Measurements from ENCODE around the gene DIP2A. TPM values are rescaled to one million over a fixed set of nuclear protein-coding genes. Genes with fewer than 3 reads are reported as not detected.

DIP2A gene
- total and polyA plus RNA-seq, 11 donors, result 13.4 to 31.9 (median 22.6) TPM

GRCh38 chr21:46426313-46427046, 32.2 kb upstream of the DIP2A start:
- Histone ChIP-seq H3K4me3 (no peak overlapping the region), H3K27me3 (no peaks in the 10 kb centered on the region), H3K4me1 (no peaks in the 10 kb centered on the region), H3K36me3 (peaks cover 4 to 84% (median 64%) of the 10 kb centered on the region in 9 donors), H3K9me3 (no peaks in the 10 kb centered on the region), H3K27ac (peak overlapping the region in 1 of 12 donors; percentile 83)
- DNase-seq, result peak in 1 of 5 donors; percentile 61
- WGBS, 4 donors, result 94 to 97% (median 95%) methylated on average over 16 to 22 of the region's 22 CpGs
- ATAC-seq, result no peak
- intact Hi-C loops (cut with DNase I), result loop anchor here in 1 of 10 donors (5.0 kb wide), 1 partner anchor 49 kb away; no protein-coding TSS in a partner anchor
- TF ChIP-seq POLR2A (IDR thresholded peaks at IDR 0.05), result no peak
- no peak for TF ChIP-seq CTCF (IDR thresholded peaks at IDR 0.05)

GRCh38 chr21:46427516-46427915, 31.2 kb upstream of the DIP2A start:
- no peak for TF ChIP-seq POLR2A (IDR thresholded peaks at IDR 0.05)
- no peak for TF ChIP-seq CTCF (IDR thresholded peaks at IDR 0.05)
- ATAC-seq, result no peak
- Histone ChIP-seq H3K27me3 (no peaks in the 10 kb centered on the region), H3K4me1 (peaks cover 0 to 8% (median 0%) of the 10 kb centered on the region in 12 donors), H3K9me3 (no peaks in the 10 kb centered on the region), H3K4me3 (no peak overlapping the region), H3K27ac (no peak overlapping the region), H3K36me3 (peaks cover 4 to 84% (median 64%) of the 10 kb centered on the region in 9 donors)
- DNase-seq, result peak in 1 of 5 donors; percentile 21
- 93 to 97% (median 94%) methylated on average over 13 to 14 of the region's 14 CpGs for WGBS, 4 donors
- intact Hi-C loops (cut with DNase I), result loop anchor here in 1 of 10 donors (5.0 kb wide), 1 partner anchor 50 kb away; no protein-coding TSS in a partner anchor

- no peak for ATAC-seq
- WGBS, 4 donors, result 91 to 100% (median 92%) methylated on average over 1 to 23 of the region's 23 CpGs; no CpG with 5 or more reads in 1 of the 4 donors
Measured at GRCh38 chr21:46428286-46428685, 30.4 kb upstream of the DIP2A start.

More at GRCh38 chr21:46428286-46428685, 30.4 kb upstream of the DIP2A start:
- intact Hi-C loops (cut with DNase I), result loop anchor here in 1 of 10 donors (5.0 kb wide), 1 partner anchor 51 kb away; no protein-coding TSS in a partner anchor
- no peak overlapping the region for H3K27ac ChIP-seq
- TF ChIP-seq POLR2A (IDR thresholded peaks at IDR 0.05), result no peak
- TF ChIP-seq CTCF (IDR thresholded peaks at IDR 0.05), result no peak
- no peak overlapping the region for H3K4me3 ChIP-seq
- H3K27me3 ChIP-seq, result no peaks in the 10 kb centered on the region
- H3K9me3 ChIP-seq, result no peaks in the 10 kb centered on the region
- H3K36me3 ChIP-seq, result peaks cover 4 to 86% (median 67%) of the 10 kb centered on the region in 9 donors
- DNase-seq, result peak in 1 of 5 donors; percentile 55
- H3K4me1 ChIP-seq, result peaks cover 0 to 10% (median 0%) of the 10 kb centered on the region in 12 donors
